Testis (tissue), 2 donors: Measurements from ENCODE around the gene KIAA1671.

Experiments used
- CTCF ChIP-seq, 3 experiments: fragments of 450-650 bp in 2 of 3; fragments of 200-600 bp in 1 of 3; sonication (generic) in 1 of 3; IDR thresholded peaks; one replicate each; pipeline ENCODE4 v1.5.1; 2016 to 2019; ENCODE audit warnings: antibody characterized with exemption in 3 of 3, mild to moderate bottlenecking in 2 of 3, moderate library complexity in 1 of 3
- POLR2A ChIP-seq: fragments of 450-650 bp; IDR thresholded peaks from one replicate; pipeline ENCODE4 v1.6.1; 2017; ENCODE audit warnings: antibody characterized with exemption, mild to moderate bottlenecking, moderate library complexity

DNA sequence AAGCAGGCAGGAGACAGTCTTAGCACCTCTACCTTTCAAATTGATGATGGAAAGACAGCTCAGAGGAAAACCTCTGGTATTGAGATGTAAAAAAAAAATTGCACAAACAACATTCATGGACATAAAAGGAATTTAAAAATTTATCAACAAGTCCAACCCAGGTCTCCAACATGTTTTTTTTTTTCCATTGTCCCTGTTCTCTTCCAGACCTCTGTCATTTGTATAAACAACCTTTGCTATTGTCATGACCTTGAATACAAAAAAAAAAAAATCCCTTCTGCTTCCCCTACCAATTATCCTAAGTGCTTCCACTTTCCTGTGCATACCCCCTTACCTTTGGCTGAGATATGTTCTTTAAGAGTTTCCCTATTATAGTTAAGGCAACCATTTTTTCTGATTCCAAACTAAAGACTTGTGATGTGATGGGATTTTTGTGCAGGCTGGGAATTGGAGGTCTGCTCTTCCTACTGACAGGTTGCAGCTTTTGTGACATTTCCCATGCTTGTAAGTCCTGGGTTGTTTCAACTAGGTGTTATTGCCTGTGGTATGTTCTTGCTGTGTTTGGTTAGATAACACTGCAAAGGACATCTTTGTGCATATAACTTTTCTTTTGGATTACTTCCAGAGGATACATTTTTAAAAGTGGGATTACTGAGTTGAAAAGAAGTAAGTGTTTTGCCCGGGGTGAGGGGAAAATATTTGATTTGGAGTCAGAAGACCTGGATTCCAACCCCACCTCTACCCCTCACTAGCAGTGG, 67.1 kb downstream of the KIAA1671 start:
- TF ChIP-seq CTCF (IDR thresholded peaks at IDR 0.05) (no peak), POLR2A (no peak)
